Endothelial cell (in vitro differentiated cells): ENCODE results near the gene MLYCD. TPM values are rescaled to one million over a fixed set of nuclear protein-coding genes. Genes with fewer than 3 reads are reported as not detected.
A peak's percentile ranks its signal among the peaks of the same experiment; 100 is the strongest.

Experiments used
- DNase-seq: peaks from one replicate; pipeline ENCODE4 v3.0.0; 2021; ENCODE audit warnings: low spot score
- H3K27ac Mint-ChIP-seq: one replicate; pipeline ENCODE4 v1.8.0; 2021; ENCODE audit warnings: mixed read lengths, inconsistent platforms; ENCODE audit not compliant: unreplicated experiment
- H3K27me3 Mint-ChIP-seq: one replicate; pipeline ENCODE4 v1.8.0; 2021; ENCODE audit warnings: mild to moderate bottlenecking, moderate library complexity, mixed read lengths, inconsistent platforms; ENCODE audit not compliant: unreplicated experiment
- H3K36me3 Mint-ChIP-seq: one replicate; pipeline ENCODE4 v1.8.0; 2021; ENCODE audit warnings: mild to moderate bottlenecking, low read depth, mixed read lengths, inconsistent platforms; ENCODE audit not compliant: unreplicated experiment
- H3K4me1 Mint-ChIP-seq: one replicate; pipeline ENCODE4 v1.8.0; 2021; ENCODE audit warnings: mild to moderate bottlenecking, mixed read lengths, inconsistent platforms; ENCODE audit not compliant: unreplicated experiment
- H3K4me3 Mint-ChIP-seq: one replicate; pipeline ENCODE4 v1.8.0; 2021; ENCODE audit warnings: mild to moderate bottlenecking, mixed read lengths, inconsistent platforms; ENCODE audit not compliant: unreplicated experiment
- H3K9me3 Mint-ChIP-seq: one replicate; pipeline ENCODE4 v1.8.0; 2021; ENCODE audit warnings: mixed read lengths, inconsistent platforms; ENCODE audit not compliant: unreplicated experiment
- CTCF ChIP-seq: fragments of 200-600 bp; sonication (generic); IDR thresholded peaks from one replicate; pipeline ENCODE4 v1.5.0; 2021; ENCODE audit warnings: antibody characterized with exemption; ENCODE audit not compliant: unreplicated experiment
- total RNA-seq: library from RNA; stranded (reverse); fragmentation: NEBNext Ultra II Directional; extraction: Animal tissue kit (Norgen Biotek cat#: 25700); gene quantifications from one replicate; pipeline ENCODE4 v1.2.1, GENCODE V29; 2021; ENCODE audit not compliant: unreplicated experiment

Gene MLYCD
- total RNA-seq, 1 donor from 2014 or later: 3.0 TPM

GRCh38 chr16:83951544-83951943 is 52.6 kb downstream of the MLYCD start:
- H3K9me3 Mint-ChIP-seq: no peaks in the 10 kb centered on the region
- no peak for DNase-seq
- H3K4me3 Mint-ChIP-seq: no peak overlapping the region
- TF ChIP-seq CTCF: no peak
- H3K36me3 Mint-ChIP-seq: no peaks in the 10 kb centered on the region
- no peaks in the 10 kb centered on the region for H3K4me1 Mint-ChIP-seq
- H3K27ac Mint-ChIP-seq: no peak overlapping the region
- H3K27me3 Mint-ChIP-seq: peaks cover 10% of the 10 kb centered on the region

GRCh38 chr16:83952587-83952939 is 53.6 kb downstream of the MLYCD start:
- Mint-ChIP-seq H3K27ac (no peak overlapping the region), H3K36me3 (no peaks in the 10 kb centered on the region), H3K4me1 (no peaks in the 10 kb centered on the region), H3K9me3 (no peaks in the 10 kb centered on the region), H3K27me3 (peaks cover 13% of the 10 kb centered on the region), H3K4me3 (no peak overlapping the region)
- no peak for TF ChIP-seq CTCF
- DNase-seq: no peak

- no peak for DNase-seq
- no peak within 1 kb of the TSS for H3K4me3 Mint-ChIP-seq
- peaks cover 13% of the 10 kb centered on the region for H3K27me3 Mint-ChIP-seq
- no peak for TF ChIP-seq CTCF
- H3K9me3 Mint-ChIP-seq: no peaks in the 10 kb centered on the region
- H3K4me1 Mint-ChIP-seq: no peaks in the 10 kb centered on the region
- no peak within 1 kb of the TSS for H3K27ac Mint-ChIP-seq
- H3K36me3 Mint-ChIP-seq: no peaks in the 10 kb centered on the region
Measured at GRCh38 chr16:83952940-83953795, 54.3 kb downstream of the MLYCD start, which contains the start of gene OSGIN1. Gene OSGIN1 (plus strand): TSS chr16:83953240. CDS start chr16:83957672, 4,432 bp downstream.

- no peak for DNase-seq
- Mint-ChIP-seq H3K9me3 (no peaks in the 10 kb centered on the region), H3K36me3 (no peaks in the 10 kb centered on the region), H3K4me3 (no peak overlapping the region), H3K4me1 (no peaks in the 10 kb centered on the region), H3K27me3 (peaks cover 13% of the 10 kb centered on the region), H3K27ac (peak overlapping the region; percentile 18)
- TF ChIP-seq CTCF: peak; percentile 23
Measured at GRCh38 chr16:83953796-83954576, 55.1 kb downstream of the MLYCD start.
